MM.1S (cell line): Measurements from ENCODE around the gene SLC35D2.

Experiments
- CTCF ChIP-seq: fragments of 300-600 bp; sonication (generic); IDR thresholded peaks from 2 replicates; pipeline ENCODE4 v1.5.1; 2016; ENCODE audit warnings: antibody characterized with exemption, low read length, mixed read lengths
- EZH2 ChIP-seq: fragments of 300-600 bp; sonication (generic); optimal IDR thresholded peaks from 2 replicates; pipeline ENCODE3; 2017; ENCODE audit warnings: low read depth, mild to moderate bottlenecking, antibody characterized with exemption, low read length, mixed read lengths

- TF ChIP-seq CTCF (no peak), EZH2 (no peak)
Measured at GRCh38 chr9:96413302-96414221, 30.1 kb upstream of the SLC35D2 start.
